ENCODE measurements around the gene PDE4D.

PDE4D gene

DNA sequence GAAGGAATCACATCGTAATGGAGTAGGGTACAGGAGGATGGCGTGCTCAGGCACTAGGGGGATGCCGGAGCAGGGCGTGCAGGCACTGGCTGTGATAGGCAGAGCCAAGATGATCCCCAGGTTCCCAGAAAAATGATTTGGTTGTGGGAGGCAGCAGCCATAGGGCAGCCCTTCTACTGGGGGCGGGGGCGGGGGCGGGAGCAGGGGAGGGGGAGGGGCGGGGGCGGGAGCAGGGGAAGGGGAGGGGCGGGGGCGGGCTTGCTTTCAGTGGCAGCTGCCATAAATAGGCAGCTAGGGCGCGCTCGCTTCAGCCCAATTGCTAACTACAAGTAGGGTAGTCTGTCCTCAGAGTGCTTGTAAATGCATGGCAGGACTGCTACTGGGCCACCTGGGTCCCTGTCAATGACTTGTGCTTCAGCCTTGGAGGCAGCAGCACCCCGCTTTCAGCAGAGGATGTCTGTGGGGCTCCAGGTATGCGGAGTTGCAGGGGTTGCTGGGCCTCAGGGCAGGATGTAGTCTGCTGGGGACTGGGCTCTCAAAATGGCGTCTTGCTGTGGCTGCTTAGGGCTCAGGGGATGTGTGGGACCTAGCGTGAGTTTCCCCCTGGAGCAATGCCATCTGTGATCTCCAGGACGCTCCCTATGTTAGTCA, 956.4 kb downstream of the PDE4D start:
- H3K9me3 ChIP-seq (ENCODE audit: control insufficient read depth, low read length): no peaks in the 10 kb centered on the region
- H3K9ac ChIP-seq (ENCODE audit: low read length): no peak overlapping the region

DNA sequence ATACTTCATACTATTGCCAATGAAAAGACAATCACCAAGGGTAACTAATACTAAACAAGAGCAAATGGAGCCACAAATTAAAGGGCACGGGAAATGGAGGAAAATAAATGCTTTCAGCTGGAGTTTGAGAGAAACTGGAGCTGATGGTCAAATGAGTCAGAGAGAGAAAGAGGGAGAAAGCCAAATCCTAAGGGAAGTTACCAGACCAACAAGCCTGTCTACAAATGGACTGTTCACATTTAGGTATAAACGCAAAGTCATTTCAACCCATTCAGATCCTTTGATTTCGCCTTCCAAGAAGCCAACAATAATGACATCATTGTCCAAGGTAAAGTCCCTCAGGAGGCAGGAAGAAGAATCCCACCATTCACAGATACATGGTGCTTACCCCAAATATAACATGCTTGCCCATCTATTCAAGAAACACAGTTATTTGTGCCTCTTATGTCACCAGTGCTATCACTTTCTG, 958.9 kb downstream of the PDE4D start:
- Histone ChIP-seq H3K4me3 (ENCODE audit: low read length) (no peak overlapping the region), H3K9me3 (ENCODE audit: control insufficient read depth, low read length) (no peaks in the 10 kb centered on the region), H3K4me1 (ENCODE audit: control insufficient read depth, insufficient read depth, low read length) (peaks cover 5% of the 10 kb centered on the region), H3K36me3 (ENCODE audit: control insufficient read depth, insufficient read depth, low read length) (no peaks in the 10 kb centered on the region), H3K9ac (ENCODE audit: low read length) (no peak overlapping the region), H3K27me3 (ENCODE audit: control insufficient read depth, insufficient read depth, low read length) (no peaks in the 10 kb centered on the region)

More for the DNA sequence above, 956.4 kb downstream of the PDE4D start:
- Histone ChIP-seq H3K4me1 (ENCODE audit: control insufficient read depth, insufficient read depth, low read length) (peaks cover under 1% of the 10 kb centered on the region), H3K27me3 (ENCODE audit: control insufficient read depth, insufficient read depth, low read length) (no peaks in the 10 kb centered on the region), H3K36me3 (ENCODE audit: control insufficient read depth, insufficient read depth, low read length) (no peaks in the 10 kb centered on the region), H3K4me3 (ENCODE audit: low read length) (no peak overlapping the region)

DNA sequence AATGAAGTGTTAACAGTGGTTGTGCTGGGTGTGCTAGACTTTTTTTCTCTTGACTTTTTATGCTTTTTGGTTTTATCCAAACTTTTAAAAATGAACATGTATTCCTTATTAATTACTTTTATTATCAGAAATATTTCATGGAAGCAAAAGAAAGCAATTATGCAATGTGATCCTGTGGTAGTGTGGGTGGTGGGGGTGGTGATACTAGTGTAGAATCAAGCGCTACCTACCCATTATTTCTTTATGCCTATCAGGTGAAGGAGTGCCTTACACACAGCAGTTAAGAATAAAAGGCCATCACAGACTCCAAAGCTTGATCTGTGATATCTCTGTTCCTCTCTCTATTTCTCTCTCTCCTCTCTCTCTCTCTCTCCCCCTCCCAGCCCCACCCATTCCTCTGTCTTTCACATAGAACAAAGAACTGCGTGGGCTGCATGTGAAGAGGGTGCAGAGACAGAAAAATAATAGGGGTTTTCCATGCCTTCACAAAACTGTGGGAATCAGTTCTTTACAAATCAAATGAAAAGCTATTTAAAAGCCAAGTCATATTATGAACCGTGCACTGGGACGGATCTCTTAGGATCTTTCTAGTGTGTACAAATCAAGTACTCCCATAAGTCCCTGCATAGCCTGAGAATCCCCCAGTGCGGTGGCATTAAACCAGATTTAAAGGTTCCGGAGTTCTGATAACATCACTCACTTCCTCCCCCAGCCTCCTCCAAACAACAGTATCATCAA, 959.5 kb downstream of the PDE4D start:
- H3K27me3 ChIP-seq (ENCODE audit: control insufficient read depth, insufficient read depth, low read length): no peaks in the 10 kb centered on the region
- no peaks in the 10 kb centered on the region for H3K9me3 ChIP-seq (ENCODE audit: control insufficient read depth, low read length)
- H3K4me1 ChIP-seq (ENCODE audit: control insufficient read depth, insufficient read depth, low read length): peaks cover 5% of the 10 kb centered on the region
- H3K4me3 ChIP-seq (ENCODE audit: low read length): no peak overlapping the region
- H3K9ac ChIP-seq (ENCODE audit: low read length): no peak overlapping the region
- no peaks in the 10 kb centered on the region for H3K36me3 ChIP-seq (ENCODE audit: control insufficient read depth, insufficient read depth, low read length)

DNA sequence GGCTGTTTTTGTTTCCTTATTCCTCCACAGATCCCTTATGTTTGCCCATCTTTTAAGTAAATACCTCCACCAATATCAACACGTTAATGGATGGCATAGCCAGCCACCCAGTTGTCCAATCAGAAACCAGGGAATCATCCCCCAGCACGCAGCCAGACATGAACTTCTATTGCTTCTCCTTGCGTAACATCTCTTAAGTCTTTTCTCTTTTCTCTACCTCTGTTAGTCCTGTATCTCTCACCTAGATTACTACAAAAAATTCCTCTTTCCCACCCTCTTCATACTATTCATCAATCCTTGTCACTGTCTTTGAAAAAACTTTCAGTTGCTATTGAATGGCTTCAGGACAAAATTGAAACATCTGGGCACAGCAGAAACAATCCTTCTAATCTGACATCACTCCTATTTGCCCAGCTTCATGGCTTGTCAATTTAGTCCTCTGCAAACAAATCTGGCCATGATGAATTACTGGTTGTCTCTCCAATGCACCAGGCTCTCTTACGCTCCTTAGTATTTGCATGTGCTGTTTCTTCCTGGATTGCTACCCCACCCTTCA, 961.4 kb downstream of the PDE4D start:
- no peak overlapping the region for H3K9ac ChIP-seq (ENCODE audit: low read length)
- H3K27me3 ChIP-seq (ENCODE audit: control insufficient read depth, insufficient read depth, low read length): no peaks in the 10 kb centered on the region
- H3K9me3 ChIP-seq (ENCODE audit: control insufficient read depth, low read length): no peaks in the 10 kb centered on the region
- H3K4me3 ChIP-seq (ENCODE audit: low read length): no peak overlapping the region
- H3K36me3 ChIP-seq (ENCODE audit: control insufficient read depth, insufficient read depth, low read length): no peaks in the 10 kb centered on the region
- peaks cover 5% of the 10 kb centered on the region for H3K4me1 ChIP-seq (ENCODE audit: control insufficient read depth, insufficient read depth, low read length)

DNA sequence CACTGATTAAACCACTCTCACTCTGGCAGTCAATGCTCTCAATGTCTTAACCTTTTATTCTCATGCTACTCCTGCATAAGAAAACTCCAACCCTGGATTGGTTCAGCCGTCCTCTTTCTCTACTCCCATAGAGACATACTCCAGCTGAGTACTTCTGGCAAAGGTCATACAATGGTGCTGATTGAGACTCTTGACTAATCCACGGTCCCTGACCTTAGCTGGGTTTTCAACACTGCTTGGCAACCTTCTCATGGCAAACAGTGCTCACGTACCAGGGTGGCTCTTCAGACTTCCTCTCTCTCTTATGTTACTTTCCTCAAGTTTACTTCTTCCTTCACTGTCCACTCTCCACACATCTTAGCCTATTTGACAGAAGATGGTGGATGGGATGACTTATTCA, 963.0 kb downstream of the PDE4D start:
- Histone ChIP-seq H3K9ac (ENCODE audit: low read length) (no peak overlapping the region), H3K36me3 (ENCODE audit: control insufficient read depth, insufficient read depth, low read length) (no peaks in the 10 kb centered on the region), H3K9me3 (ENCODE audit: control insufficient read depth, low read length) (no peaks in the 10 kb centered on the region), H3K4me3 (ENCODE audit: low read length) (no peak overlapping the region), H3K27me3 (ENCODE audit: control insufficient read depth, insufficient read depth, low read length) (no peaks in the 10 kb centered on the region), H3K4me1 (ENCODE audit: control insufficient read depth, insufficient read depth, low read length) (peaks cover 10% of the 10 kb centered on the region)

DNA sequence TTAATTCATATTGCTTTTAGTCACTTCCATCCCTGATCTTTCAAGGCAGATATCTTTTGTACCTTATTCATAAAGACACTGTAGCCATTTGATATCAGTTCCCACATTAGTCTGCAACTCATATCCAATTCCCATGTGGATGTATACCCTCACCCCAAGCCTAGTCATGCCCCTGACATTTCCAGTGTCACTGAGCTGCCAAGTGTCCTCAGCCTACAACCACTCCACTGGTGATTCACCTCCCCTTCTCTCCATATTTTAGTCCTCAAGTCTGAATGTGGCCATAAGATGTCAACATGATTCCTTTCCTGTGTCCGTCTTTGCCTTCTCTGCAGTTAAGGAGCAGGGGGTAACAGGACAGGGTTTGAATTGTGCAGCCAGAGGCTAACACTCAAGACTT, 963.8 kb downstream of the PDE4D start:
- Histone ChIP-seq H3K9me3 (ENCODE audit: control insufficient read depth, low read length) (no peaks in the 10 kb centered on the region), H3K4me1 (ENCODE audit: control insufficient read depth, insufficient read depth, low read length) (peaks cover 10% of the 10 kb centered on the region), H3K4me3 (ENCODE audit: low read length) (no peak overlapping the region), H3K27me3 (ENCODE audit: control insufficient read depth, insufficient read depth, low read length) (no peaks in the 10 kb centered on the region), H3K36me3 (ENCODE audit: control insufficient read depth, insufficient read depth, low read length) (no peaks in the 10 kb centered on the region), H3K9ac (ENCODE audit: low read length) (no peak overlapping the region)

DNA sequence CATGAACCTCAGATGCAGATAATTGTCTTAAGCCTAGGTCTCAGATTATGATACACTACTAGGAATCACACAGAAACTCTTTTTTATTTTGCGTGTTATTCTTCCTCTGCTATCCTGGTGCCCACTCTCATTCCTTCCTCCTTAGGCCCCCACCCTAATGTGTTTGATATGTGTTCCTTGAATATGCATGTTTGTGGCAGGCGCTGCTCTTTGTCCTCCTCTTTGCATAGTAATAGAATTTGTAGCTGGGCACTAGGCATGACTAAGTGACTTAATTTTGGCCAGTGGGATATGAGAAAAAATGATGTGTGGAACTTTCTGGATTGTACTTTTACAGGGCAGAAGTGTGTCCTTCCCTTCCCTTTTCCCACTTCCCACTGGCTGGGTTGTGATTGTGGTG, 965.6 kb downstream of the PDE4D start:
- no peaks in the 10 kb centered on the region for H3K36me3 ChIP-seq (ENCODE audit: control insufficient read depth, insufficient read depth, low read length)

DNA sequence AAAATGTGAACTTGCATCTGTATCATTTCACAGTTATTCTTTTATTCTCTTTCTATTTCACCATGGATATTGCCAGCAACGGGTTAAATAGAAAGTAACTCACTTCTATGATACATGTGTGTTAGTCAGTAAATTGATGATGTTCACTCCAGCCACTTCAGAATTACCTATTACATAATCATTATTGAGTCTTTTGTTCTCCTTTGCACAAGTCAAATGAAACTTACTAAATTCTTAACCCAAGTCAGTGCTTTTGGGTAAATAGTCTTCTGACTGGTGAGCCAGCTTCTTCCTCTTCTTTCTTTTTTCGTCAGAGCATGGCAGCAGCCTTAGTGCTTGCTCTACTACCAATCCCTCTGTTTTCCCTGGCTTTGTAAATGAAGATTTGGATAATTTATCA, 966.3 kb downstream of the PDE4D start:
- Histone ChIP-seq H3K4me3 (ENCODE audit: low read length) (no peak overlapping the region), H3K9ac (ENCODE audit: low read length) (no peak overlapping the region), H3K36me3 (ENCODE audit: control insufficient read depth, insufficient read depth, low read length) (no peaks in the 10 kb centered on the region), H3K9me3 (ENCODE audit: control insufficient read depth, low read length) (no peaks in the 10 kb centered on the region), H3K27me3 (ENCODE audit: control insufficient read depth, insufficient read depth, low read length) (no peaks in the 10 kb centered on the region), H3K4me1 (ENCODE audit: control insufficient read depth, insufficient read depth, low read length) (peaks cover 17% of the 10 kb centered on the region)

More for the DNA sequence above, 965.6 kb downstream of the PDE4D start:
- H3K27me3 ChIP-seq (ENCODE audit: control insufficient read depth, insufficient read depth, low read length): no peaks in the 10 kb centered on the region
- peaks cover 10% of the 10 kb centered on the region for H3K4me1 ChIP-seq (ENCODE audit: control insufficient read depth, insufficient read depth, low read length)
- H3K4me3 ChIP-seq (ENCODE audit: low read length): no peak overlapping the region
- no peak overlapping the region for H3K9ac ChIP-seq (ENCODE audit: low read length)
- H3K9me3 ChIP-seq (ENCODE audit: control insufficient read depth, low read length): no peaks in the 10 kb centered on the region

DNA sequence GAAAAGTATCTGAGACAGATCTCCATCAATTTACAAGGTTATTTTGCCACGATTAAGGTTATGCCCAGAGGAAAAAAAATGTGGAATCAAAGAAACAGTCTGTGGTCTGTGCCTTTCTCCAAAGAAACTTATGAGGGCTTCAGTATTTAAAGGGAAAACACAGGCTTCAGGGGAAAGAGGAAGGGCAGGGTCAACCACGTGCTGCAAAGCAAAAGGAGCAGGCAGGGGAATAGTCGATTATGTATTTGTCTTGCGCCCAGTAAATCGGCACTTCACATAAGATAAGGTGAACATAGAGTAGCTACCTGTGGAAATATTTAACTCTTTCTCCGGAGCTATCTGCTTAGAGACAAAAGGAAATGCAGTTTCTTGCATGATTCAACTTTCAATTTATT, 967.0 kb downstream of the PDE4D start:
- Histone ChIP-seq H3K9me3 (ENCODE audit: control insufficient read depth, low read length) (no peaks in the 10 kb centered on the region), H3K36me3 (ENCODE audit: control insufficient read depth, insufficient read depth, low read length) (no peaks in the 10 kb centered on the region), H3K4me3 (ENCODE audit: low read length) (no peak overlapping the region), H3K27me3 (ENCODE audit: control insufficient read depth, insufficient read depth, low read length) (no peaks in the 10 kb centered on the region), H3K4me1 (ENCODE audit: control insufficient read depth, insufficient read depth, low read length) (peaks cover 13% of the 10 kb centered on the region), H3K9ac (ENCODE audit: low read length) (no peak overlapping the region)

DNA sequence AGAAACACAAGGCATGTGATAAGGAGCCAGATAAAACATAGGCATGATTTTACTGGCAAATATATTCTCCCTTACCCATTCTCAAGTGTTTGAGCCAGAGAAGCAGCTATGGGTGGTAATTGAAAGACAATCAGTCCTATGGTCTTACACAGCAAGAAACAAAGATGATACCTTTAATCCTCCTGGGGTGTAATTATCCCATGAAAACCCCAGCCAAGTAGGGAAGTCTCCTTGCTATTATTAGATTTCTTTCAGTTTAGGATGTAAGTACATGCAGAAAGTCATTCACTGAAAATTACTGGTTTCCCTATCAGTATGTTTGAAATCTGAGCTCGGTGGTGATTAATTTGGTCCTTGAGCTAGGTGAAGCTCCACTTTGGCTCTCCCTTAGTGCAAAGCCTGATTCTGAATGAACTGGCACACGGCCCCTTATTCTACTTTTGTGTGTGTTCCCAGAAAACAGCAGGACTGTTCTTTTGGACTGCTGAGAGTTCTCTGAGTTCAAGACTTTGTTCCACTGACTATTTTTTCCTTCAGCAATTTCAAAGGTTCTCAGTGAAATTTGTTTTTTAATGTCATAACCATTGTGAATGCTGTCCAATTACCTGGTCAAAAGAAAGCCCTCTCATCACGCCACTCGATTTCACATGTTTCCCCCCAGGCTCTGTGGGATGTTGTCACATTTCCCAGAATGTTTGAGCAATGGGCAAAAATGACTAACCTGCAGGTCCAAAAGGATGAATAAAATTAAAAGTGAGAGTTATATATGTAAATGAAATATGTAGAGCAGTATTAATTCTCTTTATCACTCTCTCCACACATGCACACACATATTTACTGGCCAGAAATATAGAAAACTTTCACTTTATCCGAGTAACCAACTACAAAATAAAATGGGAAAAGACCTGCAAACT, 967.6 kb downstream of the PDE4D start:
- Histone ChIP-seq H3K9me3 (ENCODE audit: control insufficient read depth, low read length) (no peaks in the 10 kb centered on the region), H3K4me3 (ENCODE audit: low read length) (no peak overlapping the region), H3K9ac (ENCODE audit: low read length) (no peak overlapping the region), H3K4me1 (ENCODE audit: control insufficient read depth, insufficient read depth, low read length) (peaks cover 13% of the 10 kb centered on the region), H3K27me3 (ENCODE audit: control insufficient read depth, insufficient read depth, low read length) (no peaks in the 10 kb centered on the region), H3K36me3 (ENCODE audit: control insufficient read depth, insufficient read depth, low read length) (no peaks in the 10 kb centered on the region)

DNA sequence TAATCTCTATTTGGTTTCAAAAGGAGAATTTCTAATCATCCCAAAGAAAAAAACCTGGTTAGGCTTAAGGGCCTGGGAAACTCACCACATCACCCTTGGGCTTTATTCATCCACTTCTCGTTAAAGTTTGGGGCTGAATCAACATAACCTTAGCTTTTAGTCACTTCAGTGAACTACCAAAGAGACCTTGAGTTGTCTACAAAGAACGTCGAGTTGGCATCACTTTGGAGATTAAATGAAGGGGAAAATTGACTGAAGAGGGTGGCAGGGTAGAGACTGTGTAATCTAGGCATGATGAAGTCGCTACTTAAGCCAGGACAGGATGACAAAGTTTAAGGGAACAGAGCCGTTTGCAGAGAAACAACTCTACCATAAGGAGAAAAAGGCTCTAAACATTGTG, 969.2 kb downstream of the PDE4D start:
- H3K9ac ChIP-seq (ENCODE audit: low read length): no peak overlapping the region
- H3K4me3 ChIP-seq (ENCODE audit: low read length): no peak overlapping the region
- H3K36me3 ChIP-seq (ENCODE audit: control insufficient read depth, insufficient read depth, low read length): no peaks in the 10 kb centered on the region
- no peaks in the 10 kb centered on the region for H3K9me3 ChIP-seq (ENCODE audit: control insufficient read depth, low read length)
- H3K27me3 ChIP-seq (ENCODE audit: control insufficient read depth, insufficient read depth, low read length): no peaks in the 10 kb centered on the region
- peaks cover 13% of the 10 kb centered on the region for H3K4me1 ChIP-seq (ENCODE audit: control insufficient read depth, insufficient read depth, low read length)

Measured in mucosa of stomach (tissue), 1 donor.